Endothelial cell of umbilical vein (primary cell): ENCODE measurements around the gene RELCH. TPM values are rescaled to one million over a fixed set of nuclear protein-coding genes. Genes with fewer than 3 reads are reported as not detected.

Source experiments
- BruUV-seq: library from RNA; stranded (reverse); fragments of 400-500 nt; replicated peaks from 2 replicates; lab custom pipeline; 2021; lab: Mats Ljungman, UMichigan
- CTCF ChIA-PET: fragments of 300-600, 350-600 bp; sonication (Branson Sonifier 250); formaldehyde crosslinking; loops from one replicate; lab custom pipeline; 2021; ENCODE audit warnings: antibody characterized with exemption, inconsistent platforms; lab: Charles Lee
- POLR2A ChIA-PET: fragments of 300-600, 350-600 bp; sonication (Branson Sonifier 250); formaldehyde crosslinking; loops from one replicate; lab custom pipeline; 2021; ENCODE audit warnings: antibody characterized with exemption, inconsistent platforms; lab: Charles Lee
- DNase-seq: peaks from one replicate; pipeline ENCODE4 v3.0.0-alpha.2; 2011; ENCODE audit warnings: low read depth, low spot score
- FAIRE-seq: peaks from 2 replicates; lab custom pipeline; 2011; peaks lifted over from hg19 to GRCh38; lab: Jason Lieb, UNC
- H2AFZ ChIP-seq: 2 replicates; pipeline ENCODE4 v1.6.0; 2012; ENCODE audit warnings: low read depth, low read length, control low read depth, inconsistent platforms
- H3K27ac ChIP-seq: 2 replicates; pipeline ENCODE4 v1.5.1; 2011; ENCODE audit warnings: low read depth, mild to moderate bottlenecking, control low read depth, low read length, moderate library complexity; ENCODE audit not compliant: insufficient read depth
- H3K27me3 ChIP-seq, 2 experiments: 2 replicates each; pipeline versions ENCODE4 v1.6.0 to v1.6.1; 2011; ENCODE audit warnings: low read length in 2 of 2, mixed read lengths in 1 of 2; ENCODE audit not compliant: control insufficient read depth in 2 of 2, insufficient read depth in 2 of 2
- H3K36me3 ChIP-seq, 2 experiments: 2 replicates in 1 of 2; 3 replicates in 1 of 2; pipeline ENCODE4 v1.5.1; 2011; ENCODE audit warnings: low read length in 2 of 2, mild to moderate bottlenecking in 1 of 2, moderate library complexity in 1 of 2; ENCODE audit not compliant: control insufficient read depth in 2 of 2, insufficient read depth in 2 of 2; ENCODE audit errors: extremely low read depth in 1 of 2
- H3K4me1 ChIP-seq: 3 replicates; pipeline ENCODE4 v1.5.1; 2011; ENCODE audit warnings: mild to moderate bottlenecking, low read length; ENCODE audit not compliant: control insufficient read depth, insufficient read depth; ENCODE audit errors: extremely low read depth
- H3K4me2 ChIP-seq: 2 replicates; pipeline ENCODE4 v1.6.1; 2011; ENCODE audit warnings: low read length, control low read depth, mixed read lengths; ENCODE audit not compliant: insufficient read depth
- H3K4me3 ChIP-seq, 3 experiments: fragments of 200-600 bp in 1 of 3; sonication (generic), shearing (Covaris generic) in 1 of 3; replicated peaks in 1 of 3; 2 replicates each; pipeline ENCODE4 v1.5.1; 2011 to 2016; ENCODE audit warnings: control low read depth in 3 of 3, low read length in 3 of 3, mild to moderate bottlenecking in 2 of 3, inconsistent platforms in 1 of 3, low read depth in 1 of 3, moderate library complexity in 1 of 3; ENCODE audit not compliant: insufficient read depth in 1 of 3
- H3K79me2 ChIP-seq: 2 replicates; pipeline ENCODE4 v1.6.0; 2012; ENCODE audit warnings: low read length, inconsistent platforms; ENCODE audit not compliant: control insufficient read depth, insufficient read depth
- H3K9ac ChIP-seq: replicated peaks from 2 replicates; pipeline ENCODE3; 2011; ENCODE audit warnings: low read length, control low read depth; ENCODE audit not compliant: insufficient read depth; ENCODE audit errors: extremely low read depth
- H3K9me1 ChIP-seq: replicated peaks from 3 replicates; pipeline ENCODE4 v1.6.0; 2011; ENCODE audit warnings: mild to moderate bottlenecking, low read length; ENCODE audit not compliant: control insufficient read depth, insufficient read depth; ENCODE audit errors: extremely low read depth
- H3K9me3 ChIP-seq: replicated peaks from 2 replicates; pipeline ENCODE4 v1.5.1; 2012; ENCODE audit warnings: low read length, inconsistent platforms; ENCODE audit not compliant: control insufficient read depth, insufficient read depth
- H4K20me1 ChIP-seq: replicated peaks from 2 replicates; pipeline ENCODE3; 2011; ENCODE audit warnings: mild to moderate bottlenecking, low read length; ENCODE audit not compliant: control insufficient read depth, insufficient read depth; ENCODE audit errors: extremely low read depth
- CTCF ChIP-seq, 2 donors: IDR thresholded peaks; 1 replicate in 1 of 2; 2 replicates in 1 of 2; pipeline ENCODE4 v1.5.1; 2011; ENCODE audit warnings: low read length in 2 of 2, mild to moderate bottlenecking in 2 of 2, moderate library complexity in 2 of 2, control low read depth in 1 of 2, inconsistent platforms in 1 of 2, low read depth in 1 of 2; ENCODE audit not compliant: insufficient read depth in 1 of 2; ENCODE audit errors: extremely low read depth in 1 of 2
- EZH2 ChIP-seq: IDR thresholded peaks from 2 replicates; pipeline ENCODE4 v1.6.1; 2012; ENCODE audit warnings: borderline replicate concordance, low read depth, mild to moderate bottlenecking, moderate library complexity, low read length, inconsistent platforms; ENCODE audit not compliant: severe bottlenecking
- FOS ChIP-seq: IDR thresholded peaks from 2 replicates; pipeline ENCODE4 v1.6.1; 2011; ENCODE audit warnings: mild to moderate bottlenecking, low read length, moderate library complexity, borderline replicate concordance; ENCODE audit not compliant: insufficient read depth
- GATA2 ChIP-seq: IDR thresholded peaks from 2 replicates; pipeline ENCODE4 v1.7.0; 2011; ENCODE audit warnings: low read depth, mild to moderate bottlenecking, moderate library complexity, mixed read lengths, low read length; ENCODE audit not compliant: insufficient read length, insufficient read depth
- JUN ChIP-seq: IDR thresholded peaks from 2 replicates; pipeline ENCODE4 v1.6.1; 2011; ENCODE audit warnings: borderline replicate concordance, low read depth; ENCODE audit not compliant: insufficient read length, insufficient read depth
- MAX ChIP-seq: IDR thresholded peaks from 2 replicates; pipeline ENCODE4 v1.6.1; 2011; ENCODE audit not compliant: insufficient read depth, insufficient read length
- MYC ChIP-seq: IDR thresholded peaks from one replicate; pipeline ENCODE4 v1.6.1; 2011; ENCODE audit warnings: mild to moderate bottlenecking, low read depth, low read length
- POLR2A ChIP-seq: IDR thresholded peaks from 2 replicates; pipeline ENCODE4 v1.6.1; 2012; ENCODE audit warnings: low read depth, mild to moderate bottlenecking, control low read depth, low read length
- POLR2AphosphoS5 ChIP-seq: IDR thresholded peaks from 2 replicates; pipeline ENCODE4 v1.6.1; 2012; ENCODE audit warnings: low read depth, mild to moderate bottlenecking, control low read depth, low read length, moderate library complexity; ENCODE audit not compliant: insufficient read depth
- dilution Hi-C: fragments of 300-500 bp; cut with MboI; formaldehyde crosslinking; loops from one replicate; pipeline ENCODE4 v1.15.0; 2019; ENCODE audit warnings: low sequenced_read_pairs; ENCODE audit not compliant: extremely low pct_ligation_motif_present
- intact Hi-C: fragments of 100-400 bp; cut with micrococcal nuclease; formaldehyde crosslinking; loops from one replicate; pipeline ENCODE4 v1.10.0; 2022
- polyA plus RNA-seq, 4 experiments: library from polyadenylated mRNA; depleted of rRNA in 3 of 4; stranded (reverse) in 3 of 4; unstranded in 1 of 4; fragments of >200 nt; gene quantifications; 2 replicates each; pipeline versions ENCODE4 v1.2.1 to v1.2.3, GENCODE V29; 2011 to 2012; ENCODE audit warnings: missing spikeins in 1 of 4
- total RNA-seq: library from RNA; stranded (reverse); gene quantifications from 2 replicates; pipeline ENCODE4 v1.2.3, GENCODE V29; 2021

The RELCH gene
- total and polyA plus RNA-seq, 2 donors (not counting 3 experiments of a cell fraction or from before 2014, with no cell fraction given): 6.6 to 25.2 TPM

GRCh38 chr18:62335494-62335893 lies 148.4 kb downstream of the RELCH start:
- FAIRE-seq (no peak), DNase-seq (no peak)
- Histone ChIP-seq H2AFZ (no peak overlapping the region), H3K27ac (no peak overlapping the region), H3K4me2 (no peak overlapping the region), H3K4me3 (no peak overlapping the region), H4K20me1 (no peaks in the 10 kb centered on the region), H3K9me1 (no peaks in the 10 kb centered on the region), H3K9me3 (no peaks in the 10 kb centered on the region), H3K9ac (no peak overlapping the region), H3K4me1 (peaks cover 63% of the 10 kb centered on the region), H3K27me3 (no peaks in the 10 kb centered on the region), H3K79me2 (no peaks in the 10 kb centered on the region), H3K36me3 (no peaks in the 10 kb centered on the region)
- TF ChIP-seq JUN: no peak
- no peak for TF ChIP-seq POLR2AphosphoS5
- no peak for TF ChIP-seq GATA2
- TF ChIP-seq POLR2A: no peak
- no peak for TF ChIP-seq CTCF (IDR thresholded peaks at IDR 0.05; ENCODE audit: extremely low read depth in 1 of 2, insufficient read depth in 1 of 2, low read depth in 1 of 2, low read length in 2 of 2)
- no peak for TF ChIP-seq MAX
- TF ChIP-seq EZH2: no peak
- TF ChIP-seq FOS: no peak
- TF ChIP-seq MYC: no peak
- dilution Hi-C loops (no loop called here), intact Hi-C loops (loop anchor here (2.0 to 10.0 kb wide), 2 partner anchors 187 to 731 kb away; partner anchors contain the start of gene ZCCHC2)
- ChIA-PET CTCF (no interaction called here), POLR2A (no interaction called here)
- BruUV-seq: no TSS peak
